Left renal pelvis (tissue), 4 donors: Measurements from ENCODE around the gene CFAP74. TPM values are rescaled to one million over a fixed set of nuclear protein-coding genes. Genes with fewer than 3 reads are reported as not detected.
"Not testable (repeated sequence)": the region's sequence is repeated elsewhere in the genome, so short reads cannot be mapped to it uniquely, and the experiment has no call there.

Experiments used
- DNase-seq, 4 donors: peaks; one replicate each; pipeline ENCODE4 v3.0.0-alpha.2; 2013; ENCODE audit warnings: low read depth in 4 of 4, low spot score in 3 of 4
- polyA plus RNA-seq, 4 donors: library from polyadenylated mRNA; unstranded; fragments of 120-200 nt; gene quantifications; one replicate each; pipeline ENCODE4 v1.2.1, GENCODE V29; 2013; ENCODE audit not compliant: insufficient read length in 4 of 4

CFAP74 gene
- polyA plus RNA-seq, 4 donors = 0.27 to 1.3 (median 0.59) TPM

GRCh38 chr1:1938613-1939295 is 64.8 kb downstream of the CFAP74 start:
- no peak for DNase-seq

GRCh38 chr1:1938276-1938573 is 65.4 kb downstream of the CFAP74 start:
- DNase-seq = no peak

- no peak for DNase-seq
These were observed 65.9 kb downstream of the CFAP74 start for GRCh38 chr1:1937549-1938275.

- DNase-seq = no peak
These were observed 66.5 kb downstream of the CFAP74 start for GRCh38 chr1:1937061-1937460.

- DNase-seq = not testable (repeated sequence)
These were observed 68.7 kb downstream of the CFAP74 start for GRCh38 chr1:1934848-1935247.

DNA sequence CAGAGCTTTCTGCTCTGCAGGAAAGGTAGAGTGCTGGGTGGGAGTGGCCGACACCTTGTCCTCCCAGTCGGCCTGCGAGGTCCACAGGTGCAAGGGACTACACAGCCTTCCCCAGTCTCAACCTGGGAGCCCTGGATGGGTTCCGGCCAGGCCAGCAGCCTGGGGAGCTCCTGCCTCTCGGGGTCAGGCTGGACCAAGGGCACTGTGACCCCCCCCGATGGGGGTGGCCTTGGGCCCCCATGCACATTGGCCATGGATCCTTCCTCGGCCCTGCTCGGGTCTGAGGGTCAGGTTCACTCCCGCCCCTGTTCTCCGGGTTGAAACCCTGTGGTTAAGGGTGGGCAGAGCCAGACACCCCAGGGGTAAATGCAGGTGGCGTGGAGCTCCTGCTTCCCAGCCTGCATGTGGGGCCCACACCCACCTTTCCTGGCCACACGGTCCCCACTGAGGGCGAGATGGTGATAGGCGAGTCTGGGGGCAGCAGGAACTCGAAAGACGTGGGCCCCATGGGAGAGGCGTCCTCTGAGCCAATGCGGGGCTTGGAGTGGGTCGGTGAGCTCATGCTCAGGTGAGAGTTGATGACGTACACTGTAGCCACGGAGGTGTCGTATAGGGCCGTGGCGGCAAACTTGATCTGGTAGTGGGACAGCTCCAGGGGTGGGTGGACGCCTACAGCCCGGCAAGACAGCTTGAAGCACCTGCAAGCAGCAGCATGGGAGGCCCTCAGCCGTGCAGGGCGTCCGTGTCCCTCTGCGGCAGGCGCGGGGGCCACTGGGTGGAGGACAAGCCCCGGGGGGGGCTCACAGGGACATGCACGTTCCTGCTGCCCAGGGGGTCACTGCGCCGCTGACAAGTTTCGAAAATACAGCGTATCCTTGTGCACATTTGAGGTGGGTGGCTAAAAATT is 73.7 kb downstream of the CFAP74 start:
- no peak for DNase-seq

DNA sequence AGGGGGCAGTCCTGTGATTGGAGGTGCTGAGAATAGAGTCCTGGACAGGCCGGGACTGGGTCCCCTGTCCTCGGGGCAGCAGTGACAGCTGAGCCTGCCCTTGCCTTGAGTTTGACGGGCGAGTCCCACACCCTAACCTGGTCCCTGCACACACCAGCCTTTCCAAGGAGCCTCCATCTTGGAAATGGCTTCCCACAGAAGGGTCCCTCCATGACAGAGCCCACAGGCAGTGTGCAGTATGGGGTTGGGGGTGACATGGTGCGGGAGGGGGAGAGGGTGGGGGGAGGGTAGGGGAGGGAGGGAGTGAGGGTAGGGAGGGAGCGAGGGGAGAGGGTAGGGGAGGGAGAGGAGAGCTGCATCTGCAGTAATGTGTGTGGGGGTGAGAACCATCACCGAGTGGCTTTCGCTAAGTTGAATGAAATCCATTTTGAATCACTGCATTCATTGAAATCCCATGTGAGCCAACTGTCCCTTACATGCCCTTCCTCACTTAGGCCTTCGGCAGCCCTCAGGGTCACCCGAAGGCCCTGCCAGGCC is 74.4 kb downstream of the CFAP74 start:
- no peak for DNase-seq

- DNase-seq = no peak
These were observed 75.1 kb downstream of the CFAP74 start for GRCh38 chr1:1928231-1929101.

- DNase-seq = no peak
These were observed 75.8 kb downstream of the CFAP74 start for GRCh38 chr1:1927751-1928150.

GRCh38 chr1:1926886-1927660 is 76.5 kb downstream of the CFAP74 start:
- no peak for DNase-seq

DNA sequence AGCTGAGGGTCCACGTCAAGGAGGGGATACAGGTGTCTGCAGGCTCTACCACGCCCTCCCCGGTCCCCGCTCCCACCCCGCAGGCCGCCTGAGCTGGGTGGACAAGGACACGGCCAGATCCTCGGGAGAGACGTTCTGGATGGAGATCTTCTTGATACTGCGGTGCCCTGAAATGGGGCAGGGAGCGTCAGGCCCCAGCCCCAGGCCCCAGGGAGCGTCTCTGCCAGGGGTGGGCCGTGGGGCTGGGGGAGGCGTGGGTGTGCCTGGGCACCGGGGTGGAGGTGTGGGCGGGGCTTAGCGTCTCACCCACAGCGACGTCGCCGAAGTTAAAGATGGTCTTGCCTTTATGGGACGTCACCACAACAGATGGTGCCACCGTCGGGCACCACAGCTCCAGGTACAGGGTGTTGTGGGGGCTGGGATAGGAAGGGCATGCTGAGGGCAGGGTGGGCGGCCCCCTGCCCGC is 77.2 kb downstream of the CFAP74 start:
- no peak for DNase-seq

GRCh38 chr1:1925437-1926345 is 77.9 kb downstream of the CFAP74 start:
- no peak for DNase-seq

- no peak for DNase-seq
These were observed 78.7 kb downstream of the CFAP74 start for GRCh38 chr1:1924849-1925248.

DNA sequence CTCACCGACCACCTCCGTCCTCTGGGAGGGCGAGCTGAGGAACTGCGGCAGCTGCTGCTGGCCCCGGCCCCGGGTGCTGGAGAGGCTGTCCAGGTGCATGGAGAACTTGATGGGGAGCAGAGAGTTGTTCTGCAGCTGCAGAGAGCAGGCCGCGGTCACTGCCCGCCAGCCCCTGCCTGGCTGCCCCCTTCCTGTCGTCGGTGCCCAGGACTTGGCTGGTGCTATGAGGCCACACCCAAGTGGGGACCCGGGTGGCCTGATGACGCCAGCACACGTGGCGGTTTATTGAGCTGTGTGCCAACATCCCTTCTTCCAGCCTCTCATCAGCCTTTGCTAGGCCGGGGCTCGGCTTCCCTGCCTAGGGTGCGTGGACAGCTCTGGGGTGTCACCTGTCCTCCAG is 79.2 kb downstream of the CFAP74 start:
- no peak for DNase-seq

DNA sequence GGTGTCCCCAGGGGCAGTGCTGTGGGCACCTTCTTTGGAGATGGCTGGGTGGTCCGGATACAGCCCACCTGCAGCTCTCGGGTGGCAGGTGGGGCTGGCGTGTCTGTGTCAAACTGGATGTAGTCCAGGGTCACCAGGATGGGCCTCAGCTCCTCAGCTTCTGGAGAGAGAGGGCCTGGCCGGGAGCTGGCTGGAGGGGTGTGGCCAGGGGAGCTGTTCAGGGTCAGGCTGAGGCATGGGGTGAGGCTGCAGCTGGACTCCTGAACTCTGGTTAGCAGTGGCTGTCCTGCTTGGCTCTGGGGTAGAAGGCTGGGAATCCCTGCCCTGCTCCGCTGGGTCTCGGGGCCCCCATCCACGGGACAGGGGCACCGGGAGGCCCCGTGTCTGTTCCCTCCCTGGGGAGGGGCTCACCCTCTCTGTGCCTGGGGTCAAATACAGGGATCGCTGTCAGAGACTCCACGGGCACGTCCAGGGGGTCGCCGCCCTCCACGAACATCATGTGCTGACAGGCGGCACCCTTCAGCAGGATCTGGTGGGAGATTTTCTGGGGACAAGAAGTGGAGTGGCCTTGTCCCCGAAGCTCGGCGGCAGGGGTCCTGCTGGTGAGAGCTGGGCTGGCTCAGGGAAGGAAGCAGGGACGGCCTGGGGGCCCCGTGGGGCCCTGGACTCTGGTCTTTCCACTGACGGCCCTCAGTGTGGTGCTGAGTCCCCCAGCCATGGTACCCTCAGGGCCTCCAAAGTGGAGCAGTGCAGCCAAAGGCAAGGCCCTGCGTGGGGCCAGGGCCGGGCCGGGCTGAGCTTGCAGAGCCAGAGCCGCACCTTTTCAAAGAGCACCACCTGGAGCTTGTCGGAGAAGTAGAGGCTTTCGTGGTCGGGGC is 80.4 kb downstream of the CFAP74 start:
- no peak for DNase-seq

GRCh38 chr1:1922702-1922955 is 81.0 kb downstream of the CFAP74 start:
- DNase-seq = no peak

DNA sequence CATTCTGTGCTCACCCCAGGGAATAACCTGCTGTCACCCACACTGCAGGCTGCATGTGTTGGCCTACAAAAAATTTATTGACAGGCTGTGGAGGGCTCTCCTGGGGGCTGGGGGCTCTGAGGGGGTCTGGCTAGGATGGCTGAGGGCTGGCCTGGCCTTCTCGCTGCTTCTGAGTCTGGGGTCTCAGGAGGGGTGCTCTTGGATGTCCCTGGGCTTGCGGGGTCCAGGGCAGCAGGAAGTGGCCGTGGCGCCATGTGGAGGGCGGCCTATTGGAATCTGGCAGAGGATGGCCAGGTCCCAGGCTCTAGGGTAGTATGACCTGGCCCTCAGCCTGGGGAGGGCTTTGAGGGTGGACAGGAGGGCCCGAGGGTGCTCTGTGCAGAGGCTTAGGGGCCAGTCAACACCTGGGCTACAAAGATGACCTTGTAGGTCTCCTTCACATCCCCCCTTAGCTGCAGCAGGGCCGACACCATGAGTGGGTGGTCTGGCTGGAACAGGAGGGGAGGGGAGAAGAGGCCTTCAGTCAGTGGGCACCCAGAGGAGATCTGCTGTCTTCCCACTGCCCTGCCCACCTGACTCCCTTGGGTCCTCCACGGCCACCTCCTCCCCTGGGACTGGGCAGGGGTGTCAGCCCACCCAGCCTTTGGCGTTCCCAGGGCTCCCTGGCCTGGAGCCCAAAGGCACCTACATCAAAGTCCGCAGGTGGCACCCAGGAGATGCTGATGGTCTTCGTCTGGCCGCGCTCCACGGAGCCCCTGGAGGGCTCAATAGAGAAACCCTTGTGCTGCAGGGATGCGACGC is 81.5 kb downstream of the CFAP74 start:
- no peak for DNase-seq
